Endothelial cell of umbilical vein (primary cell): ENCODE measurements around the gene PGAM4. TPM values are rescaled to one million over a fixed set of nuclear protein-coding genes. Genes with fewer than 3 reads are reported as not detected.

Source experiments
- BruUV-seq: library from RNA; stranded (reverse); fragments of 400-500 nt; replicated peaks from 2 replicates; lab custom pipeline; 2021; lab: Mats Ljungman, UMichigan
- CTCF ChIA-PET: fragments of 300-600, 350-600 bp; sonication (Branson Sonifier 250); formaldehyde crosslinking; loops from one replicate; lab custom pipeline; 2021; ENCODE audit warnings: antibody characterized with exemption, inconsistent platforms; lab: Charles Lee
- POLR2A ChIA-PET: fragments of 300-600, 350-600 bp; sonication (Branson Sonifier 250); formaldehyde crosslinking; loops from one replicate; lab custom pipeline; 2021; ENCODE audit warnings: antibody characterized with exemption, inconsistent platforms; lab: Charles Lee
- DNase-seq: peaks from one replicate; pipeline ENCODE4 v3.0.0-alpha.2; 2011; ENCODE audit warnings: low read depth, low spot score
- FAIRE-seq: peaks from 2 replicates; lab custom pipeline; 2011; peaks lifted over from hg19 to GRCh38; lab: Jason Lieb, UNC
- H2AFZ ChIP-seq: 2 replicates; pipeline ENCODE4 v1.6.0; 2012; ENCODE audit warnings: low read depth, low read length, control low read depth, inconsistent platforms
- H3K27ac ChIP-seq: 2 replicates; pipeline ENCODE4 v1.5.1; 2011; ENCODE audit warnings: low read depth, mild to moderate bottlenecking, control low read depth, low read length, moderate library complexity; ENCODE audit not compliant: insufficient read depth
- H3K27me3 ChIP-seq, 2 experiments: 2 replicates each; pipeline versions ENCODE4 v1.6.0 to v1.6.1; 2011; ENCODE audit warnings: low read length in 2 of 2, mixed read lengths in 1 of 2; ENCODE audit not compliant: control insufficient read depth in 2 of 2, insufficient read depth in 2 of 2
- H3K36me3 ChIP-seq, 2 experiments: 2 replicates in 1 of 2; 3 replicates in 1 of 2; pipeline ENCODE4 v1.5.1; 2011; ENCODE audit warnings: low read length in 2 of 2, mild to moderate bottlenecking in 1 of 2, moderate library complexity in 1 of 2; ENCODE audit not compliant: control insufficient read depth in 2 of 2, insufficient read depth in 2 of 2; ENCODE audit errors: extremely low read depth in 1 of 2
- H3K4me1 ChIP-seq: 3 replicates; pipeline ENCODE4 v1.5.1; 2011; ENCODE audit warnings: mild to moderate bottlenecking, low read length; ENCODE audit not compliant: control insufficient read depth, insufficient read depth; ENCODE audit errors: extremely low read depth
- H3K4me2 ChIP-seq: 2 replicates; pipeline ENCODE4 v1.6.1; 2011; ENCODE audit warnings: low read length, control low read depth, mixed read lengths; ENCODE audit not compliant: insufficient read depth
- H3K4me3 ChIP-seq, 3 experiments: fragments of 200-600 bp in 1 of 3; sonication (generic), shearing (Covaris generic) in 1 of 3; replicated peaks in 1 of 3; 2 replicates each; pipeline ENCODE4 v1.5.1; 2011 to 2016; ENCODE audit warnings: control low read depth in 3 of 3, low read length in 3 of 3, mild to moderate bottlenecking in 2 of 3, inconsistent platforms in 1 of 3, low read depth in 1 of 3, moderate library complexity in 1 of 3; ENCODE audit not compliant: insufficient read depth in 1 of 3
- H3K79me2 ChIP-seq: 2 replicates; pipeline ENCODE4 v1.6.0; 2012; ENCODE audit warnings: low read length, inconsistent platforms; ENCODE audit not compliant: control insufficient read depth, insufficient read depth
- H3K9ac ChIP-seq: replicated peaks from 2 replicates; pipeline ENCODE3; 2011; ENCODE audit warnings: low read length, control low read depth; ENCODE audit not compliant: insufficient read depth; ENCODE audit errors: extremely low read depth
- H3K9me1 ChIP-seq: replicated peaks from 3 replicates; pipeline ENCODE4 v1.6.0; 2011; ENCODE audit warnings: mild to moderate bottlenecking, low read length; ENCODE audit not compliant: control insufficient read depth, insufficient read depth; ENCODE audit errors: extremely low read depth
- H3K9me3 ChIP-seq: replicated peaks from 2 replicates; pipeline ENCODE4 v1.5.1; 2012; ENCODE audit warnings: low read length, inconsistent platforms; ENCODE audit not compliant: control insufficient read depth, insufficient read depth
- H4K20me1 ChIP-seq: replicated peaks from 2 replicates; pipeline ENCODE3; 2011; ENCODE audit warnings: mild to moderate bottlenecking, low read length; ENCODE audit not compliant: control insufficient read depth, insufficient read depth; ENCODE audit errors: extremely low read depth
- EZH2 ChIP-seq: IDR thresholded peaks from 2 replicates; pipeline ENCODE4 v1.6.1; 2012; ENCODE audit warnings: borderline replicate concordance, low read depth, mild to moderate bottlenecking, moderate library complexity, low read length, inconsistent platforms; ENCODE audit not compliant: severe bottlenecking
- dilution Hi-C: fragments of 300-500 bp; cut with MboI; formaldehyde crosslinking; loops from one replicate; pipeline ENCODE4 v1.15.0; 2019; ENCODE audit warnings: low sequenced_read_pairs; ENCODE audit not compliant: extremely low pct_ligation_motif_present
- intact Hi-C: fragments of 100-400 bp; cut with micrococcal nuclease; formaldehyde crosslinking; loops from one replicate; pipeline ENCODE4 v1.10.0; 2022
- polyA plus RNA-seq, 4 experiments: library from polyadenylated mRNA; depleted of rRNA in 3 of 4; stranded (reverse) in 3 of 4; unstranded in 1 of 4; fragments of >200 nt; gene quantifications; 2 replicates each; pipeline versions ENCODE4 v1.2.1 to v1.2.3, GENCODE V29; 2011 to 2012; ENCODE audit warnings: missing spikeins in 1 of 4
- total RNA-seq: library from RNA; stranded (reverse); gene quantifications from 2 replicates; pipeline ENCODE4 v1.2.3, GENCODE V29; 2021
- TF ChIP-seq, protein P1 (sequence below): IDR thresholded peaks from 2 replicates; pipeline ENCODE4 v1.6.1; 2011; ENCODE audit not compliant: insufficient read depth, insufficient read length

Gene PGAM4
- total and polyA plus RNA-seq, 2 donors (not counting 3 experiments of a cell fraction or from before 2014, with no cell fraction given): 0.12 TPM; not detected in 1

DNA sequence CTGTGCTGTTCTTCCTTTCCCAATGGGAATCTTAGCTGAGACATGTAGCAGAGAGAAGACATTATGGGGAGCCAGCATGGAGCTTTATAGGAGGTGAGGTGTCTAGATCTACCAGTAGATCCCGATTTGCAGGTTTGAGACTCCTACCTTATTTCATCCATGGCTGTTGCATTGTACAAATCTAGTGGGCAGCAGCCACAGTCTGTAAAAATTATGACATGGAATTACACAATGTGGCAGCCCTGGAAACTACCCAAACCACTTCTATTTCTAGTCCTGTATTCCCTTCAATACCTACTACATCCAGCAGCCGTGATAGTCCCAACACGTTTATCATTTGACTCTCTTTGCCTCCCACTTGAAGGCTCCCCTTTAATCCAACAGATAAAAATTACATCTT lies 50.9 kb downstream of the PGAM4 start:
- dilution Hi-C loops (no loop called here), intact Hi-C loops (no loop called here)
- Histone ChIP-seq H3K9me3 (no peaks in the 10 kb centered on the region), H3K36me3 (no peaks in the 10 kb centered on the region), H3K4me2 (no peak overlapping the region), H4K20me1 (no peaks in the 10 kb centered on the region), H3K4me3 (no peak overlapping the region), H2AFZ (no peak overlapping the region), H3K9me1 (no peaks in the 10 kb centered on the region), H3K9ac (no peak overlapping the region), H3K4me1 (no peaks in the 10 kb centered on the region), H3K27ac (no peak overlapping the region), H3K27me3 (no peaks in the 10 kb centered on the region), H3K79me2 (no peaks in the 10 kb centered on the region)
- no TSS peak for BruUV-seq
- TF ChIP-seq, protein P1, sequence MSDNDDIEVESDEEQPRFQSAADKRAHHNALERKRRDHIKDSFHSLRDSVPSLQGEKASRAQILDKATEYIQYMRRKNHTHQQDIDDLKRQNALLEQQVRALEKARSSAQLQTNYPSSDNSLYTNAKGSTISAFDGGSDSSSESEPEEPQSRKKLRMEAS: no peak
- no peak for TF ChIP-seq EZH2
- DNase-seq: no peak
- FAIRE-seq: no peak
- ChIA-PET CTCF (interaction anchor here (1.3 to 1.4 kb wide), 2 partner anchors 10 to 19 kb away, joined by 3 read pairs; partner anchors contain the start of gene COX7B), POLR2A (no interaction called here)

Other genes with a start within 250 kb of the PGAM4 start
- 101 and 102 TPM in 2 replicates for gene ATRX, start 183.4 kb downstream of the PGAM4 start, total RNA-seq
- gene ATRX, start 183.4 kb downstream of the PGAM4 start, polyA plus RNA-seq: 19.5 and 23.5 TPM in 2 replicates
- gene MAGT1, start 74.2 kb downstream of the PGAM4 start, total RNA-seq: 66.9 and 70.2 TPM in 2 replicates
- 21.8 and 36.3 TPM in 2 replicates for gene MAGT1, start 74.2 kb downstream of the PGAM4 start, polyA plus RNA-seq
- gene COX7B, start 70.2 kb downstream of the PGAM4 start, total RNA-seq: 229 and 230 TPM in 2 replicates
- gene COX7B, start 70.2 kb downstream of the PGAM4 start, polyA plus RNA-seq: 736 and 743 TPM in 2 replicates
- 8.7 and 8.8 TPM in 2 replicates for gene ATP7A, start 58.9 kb downstream of the PGAM4 start, total RNA-seq
- 2.1 and 3.1 TPM in 2 replicates for gene ATP7A, start 58.9 kb downstream of the PGAM4 start, polyA plus RNA-seq
- 377 and 392 TPM in 2 replicates for gene PGK1, start 134.6 kb upstream of the PGAM4 start, total RNA-seq
- 192 and 222 TPM in 2 replicates for gene PGK1, start 134.6 kb upstream of the PGAM4 start, polyA plus RNA-seq
- gene TAF9B, start 170.0 kb upstream of the PGAM4 start, total RNA-seq: 16.0 and 18.5 TPM in 2 replicates
- gene TAF9B, start 170.0 kb upstream of the PGAM4 start, polyA plus RNA-seq: 25.9 and 26.2 TPM in 2 replicates